ENCODE measurements around the gene FAM107A.

GRCh38 chr3:58532794-58533220 lies 44.4 kb downstream of the FAM107A start:
- no peak for TF ChIP-seq CTBP1 (IDR thresholded peaks at IDR 0.05; ENCODE audit: borderline replicate concordance)
- no peak for TF ChIP-seq BHLHE40 (IDR thresholded peaks at IDR 0.05; ENCODE audit: borderline replicate concordance)
- TF ChIP-seq, protein P1, sequence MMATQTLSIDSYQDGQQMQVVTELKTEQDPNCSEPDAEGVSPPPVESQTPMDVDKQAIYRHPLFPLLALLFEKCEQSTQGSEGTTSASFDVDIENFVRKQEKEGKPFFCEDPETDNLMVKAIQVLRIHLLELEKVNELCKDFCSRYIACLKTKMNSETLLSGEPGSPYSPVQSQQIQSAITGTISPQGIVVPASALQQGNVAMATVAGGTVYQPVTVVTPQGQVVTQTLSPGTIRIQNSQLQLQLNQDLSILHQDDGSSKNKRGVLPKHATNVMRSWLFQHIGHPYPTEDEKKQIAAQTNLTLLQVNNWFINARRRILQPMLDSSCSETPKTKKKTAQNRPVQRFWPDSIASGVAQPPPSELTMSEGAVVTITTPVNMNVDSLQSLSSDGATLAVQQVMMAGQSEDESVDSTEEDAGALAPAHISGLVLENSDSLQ (IDR thresholded peaks at IDR 0.05), result no peak
- TF ChIP-seq FOXK2 (IDR thresholded peaks at IDR 0.05), result no peak
- TF ChIP-seq TARDBP (IDR thresholded peaks at IDR 0.05), result no peak
- no peak for TF ChIP-seq ZNF384 (IDR thresholded peaks at IDR 0.05)
- TF ChIP-seq NFRKB (IDR thresholded peaks at IDR 0.05), result no peak

Data from HEK293T (cell line).